CD4-positive, alpha-beta T cell treated with Interleukin-17A for 1 hour (primary cell): Measurements from ENCODE around the gene C3orf80.
A peak's percentile ranks its signal among the peaks of the same experiment; 100 is the strongest.
"Not testable (repeated sequence)": the region's sequence is repeated elsewhere in the genome, so short reads cannot be mapped to it uniquely, and the experiment has no call there.

ENCODE experiments used
- DNase-seq: peaks from one replicate; pipeline ENCODE4 v3.0.0-alpha.2; 2020

Gene C3orf80

GRCh38 chr3:160225176-160226025 is at the start of gene C3orf80:
Gene C3orf80, plus strand, starts transcription at chr3:160225422. Its CDS starts 214 bp downstream, at chr3:160225636.
- DNase-seq: peak; percentile 24

- DNase-seq: no peak
Measured at GRCh38 chr3:160176923-160177322, 48.3 kb upstream of the C3orf80 start.

GRCh38 chr3:160178661-160179060 is 46.6 kb upstream of the C3orf80 start:
- not testable (repeated sequence) for DNase-seq

GRCh38 chr3:160179403-160179802 is 45.8 kb upstream of the C3orf80 start:
- DNase-seq: not testable (repeated sequence)

GRCh38 chr3:160179906-160180305 is 45.3 kb upstream of the C3orf80 start:
- no peak for DNase-seq

- DNase-seq: no peak
Measured at GRCh38 chr3:160180581-160181216, 44.5 kb upstream of the C3orf80 start.

GRCh38 chr3:160183345-160184076 is 41.7 kb upstream of the C3orf80 start:
- DNase-seq: no peak

GRCh38 chr3:160184655-160185054 is 40.6 kb upstream of the C3orf80 start:
- DNase-seq: no peak

GRCh38 chr3:160185751-160186150 is 39.5 kb upstream of the C3orf80 start:
- DNase-seq: no peak

GRCh38 chr3:160187288-160187687 is 37.9 kb upstream of the C3orf80 start:
- no peak for DNase-seq

- DNase-seq: no peak
Measured at GRCh38 chr3:160192310-160193029, 32.8 kb upstream of the C3orf80 start.

GRCh38 chr3:160193644-160194192 is 31.5 kb upstream of the C3orf80 start:
- DNase-seq: no peak

GRCh38 chr3:160194438-160194837 is 30.8 kb upstream of the C3orf80 start:
- no peak for DNase-seq

- DNase-seq: no peak
Measured at GRCh38 chr3:160195106-160195505, 30.1 kb upstream of the C3orf80 start.

GRCh38 chr3:160196511-160197104 is 28.6 kb upstream of the C3orf80 start:
- DNase-seq: no peak

GRCh38 chr3:160199108-160199507 is 26.1 kb upstream of the C3orf80 start:
- no peak for DNase-seq

GRCh38 chr3:160200353-160200752 is 24.9 kb upstream of the C3orf80 start:
- DNase-seq: no peak

GRCh38 chr3:160204396-160205011 is 20.7 kb upstream of the C3orf80 start:
- DNase-seq: not testable (repeated sequence)

GRCh38 chr3:160205606-160206005 is 19.6 kb upstream of the C3orf80 start:
- no peak for DNase-seq

GRCh38 chr3:160210341-160210740 is 14.9 kb upstream of the C3orf80 start:
- DNase-seq: no peak

GRCh38 chr3:160210799-160211221 is 14.4 kb upstream of the C3orf80 start:
- DNase-seq: no peak

- DNase-seq: no peak
Measured at GRCh38 chr3:160213191-160213590, 12.0 kb upstream of the C3orf80 start.
